Measurements from ENCODE around the gene CACNA1G.

- TF ChIP-seq CTCF (IDR thresholded peaks at IDR 0.05; ENCODE audit: insufficient read depth, low read depth, low read length) (no peak), EZH2 (IDR thresholded peaks at IDR 0.05; ENCODE audit: insufficient read depth, low read length) (peak; percentile 64)
These were observed 74.6 kb downstream of the CACNA1G start for GRCh38 chr17:50634915-50635731.
